ENCODE measurements around the gene PIGM. TPM values are rescaled to one million over a fixed set of nuclear protein-coding genes. Genes with fewer than 3 reads are reported as not detected.

PIGM gene
- polyA plus RNA-seq, 2 of the 4 experiments (the other 2 are of a cell fraction): 5.0 to 7.2 TPM

DNA sequence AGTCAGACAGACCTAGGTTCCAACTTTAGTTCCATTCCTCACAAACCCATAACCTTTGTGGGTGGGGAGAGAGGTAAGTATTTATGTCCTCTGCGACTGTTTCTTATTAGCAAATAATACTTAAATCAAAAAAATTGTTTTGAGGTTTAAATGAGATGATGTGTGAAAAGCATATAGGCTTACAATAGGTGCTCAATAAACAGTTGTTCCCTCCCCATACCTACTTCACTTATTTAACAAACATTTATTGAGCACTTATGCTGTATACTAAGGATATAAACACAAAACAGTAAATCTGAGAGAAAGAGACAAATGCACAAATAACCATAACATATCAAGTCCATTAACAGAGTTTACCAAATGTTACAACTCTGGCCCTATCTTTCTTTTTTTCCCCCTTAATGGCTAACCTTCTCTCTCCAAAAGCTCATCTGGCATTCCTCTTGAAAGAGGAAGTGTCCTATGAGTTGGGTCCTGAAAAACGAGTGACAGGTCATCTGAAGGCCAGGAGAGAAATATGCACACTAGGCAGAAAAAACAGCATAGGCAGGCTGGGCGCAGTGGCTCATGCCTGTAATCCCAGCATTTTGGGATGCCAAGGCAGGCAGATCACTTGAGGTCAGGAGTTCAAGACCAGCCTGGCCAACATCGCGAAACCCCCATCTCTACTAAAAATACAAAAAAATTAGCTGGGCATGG is 10.3 kb downstream of the PIGM start:
- H3K4me1 ChIP-seq: peaks cover 17% of the 10 kb centered on the region; the same call in 2 of the 3 replicates
- FAIRE-seq (no peak), DNase-seq (ENCODE audit: low read depth in 1 of 2, low spot score in 1 of 2) (no peak), ATAC-seq (no peak)
- no peak overlapping the region for H3K27ac ChIP-seq
- H3K4me3 ChIP-seq: no peak overlapping the region
- H3K4me2 ChIP-seq: no peak overlapping the region
- ChIA-PET CTCF (interaction anchor here (1.2 to 13.5 kb wide), 3 partner anchors 16 to 129 kb away, joined by 3 to 166 read pairs (median 3); no protein-coding TSS in a partner anchor), POLR2A (no interaction called here)
- 69% methylated on average over 5 of the region's 5 CpGs for WGBS (ENCODE audit: missing lambda C conversion rate)
- no peaks in the 10 kb centered on the region for H3K9me3 ChIP-seq
- no peak for TF ChIP-seq HOXB5 (CRISPR knock-in tag; IDR thresholded peaks at IDR 0.05)
- TF ChIP-seq MAFK (IDR thresholded peaks at IDR 0.05; ENCODE audit: partially characterized antibody): peak; percentile 84

DNA sequence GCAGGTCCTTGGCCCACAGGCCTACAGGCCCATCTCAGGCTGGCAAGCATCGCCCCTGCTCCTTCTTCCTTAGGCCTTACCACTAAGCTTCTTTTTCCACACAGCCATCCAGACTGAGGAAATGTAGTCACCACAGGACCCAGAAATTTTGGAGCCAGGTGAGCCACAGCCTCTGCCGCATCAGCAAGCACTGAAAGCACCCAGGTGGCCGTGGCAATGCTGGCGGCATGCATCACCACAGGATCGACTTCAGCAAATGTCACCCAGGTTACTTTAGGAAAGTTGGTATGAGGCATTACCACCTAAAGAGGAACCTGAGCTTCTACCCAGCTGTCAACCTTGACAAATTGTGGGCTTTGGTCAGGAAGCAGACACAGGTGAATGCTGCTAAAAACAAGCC is 11.6 kb downstream of the PIGM start:
- no peak for TF ChIP-seq JUN (IDR thresholded peaks at IDR 0.05)
- no peak for TF ChIP-seq EP300 (IDR thresholded peaks at IDR 0.05)
- no peak for TF ChIP-seq BHLHE40 (IDR thresholded peaks at IDR 0.05; ENCODE audit: low read depth, low read length)
- no peak for TF ChIP-seq JUNB (IDR thresholded peaks at IDR 0.05)
- TF ChIP-seq ZFP36 (IDR thresholded peaks at IDR 0.05; ENCODE audit: borderline replicate concordance, partially characterized antibody): no peak
- TF ChIP-seq RNF2 (IDR thresholded peaks at IDR 0.05; ENCODE audit: borderline replicate concordance, low read depth): no peak
- no peak for TF ChIP-seq HOXB5 (CRISPR knock-in tag; IDR thresholded peaks at IDR 0.05)
- TF ChIP-seq MAZ (IDR thresholded peaks at IDR 0.05; ENCODE audit: borderline replicate concordance, low read depth, low read length): no peak
- TF ChIP-seq KDM1A (IDR thresholded peaks at IDR 0.05; ENCODE audit: low read depth): no peak
- FAIRE-seq (no peak), ATAC-seq (no peak), DNase-seq (ENCODE audit: low read depth in 1 of 2, low spot score in 1 of 2) (no peak)
- Histone ChIP-seq H3K27ac (no peak overlapping the region), H3K4me3 (no peak overlapping the region), H3K4me2 (no peak overlapping the region), H3K4me1 (peaks cover 17% of the 10 kb centered on the region; the same call in 2 of the 3 replicates), H3K9me3 (no peaks in the 10 kb centered on the region)
- POLR2A ChIA-PET: no interaction called here
- CTCF ChIA-PET: interaction anchor here (0.9 to 13.5 kb wide), 3 partner anchors 15 to 232 kb away, joined by 3 to 166 read pairs (median 10); no protein-coding TSS in a partner anchor
- 73% methylated on average over 5 of the region's 5 CpGs for WGBS (ENCODE audit: missing lambda C conversion rate)

DNA sequence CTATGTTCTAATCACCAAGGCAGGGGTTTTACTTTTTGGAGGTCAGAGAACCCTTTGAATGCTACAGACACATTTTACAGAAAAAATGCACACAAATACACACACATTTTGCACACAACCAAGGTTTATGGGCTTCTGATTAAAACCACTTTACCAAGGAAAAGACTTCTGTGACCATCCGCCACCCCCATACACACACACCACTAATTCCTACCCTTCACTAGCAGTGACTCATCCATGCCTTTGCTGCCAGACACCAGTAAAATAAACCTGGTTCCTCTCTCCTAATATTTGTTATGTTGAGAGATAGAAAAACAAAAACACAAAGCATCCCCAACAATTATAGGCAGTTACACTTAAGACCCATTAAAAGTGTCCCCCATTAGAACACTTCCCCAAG is 12.9 kb downstream of the PIGM start:
- TF ChIP-seq POLR2AphosphoS2 (conservative IDR thresholded peaks at IDR 0.05; ENCODE audit: low read length) (no peak), HOXB13 (CRISPR knock-in tag; IDR thresholded peaks at IDR 0.05; ENCODE audit: low read depth) (no peak), BHLHE40 (IDR thresholded peaks at IDR 0.05; ENCODE audit: low read depth, low read length) (no peak), EHF (CRISPR knock-in tag; IDR thresholded peaks at IDR 0.05) (no peak), KDM5A (IDR thresholded peaks at IDR 0.05) (no peak), EHMT2 (IDR thresholded peaks at IDR 0.05; ENCODE audit: low read depth) (no peak), JUN (IDR thresholded peaks at IDR 0.05) (no peak), HOXA7 (CRISPR knock-in tag; IDR thresholded peaks at IDR 0.05) (no peak), SREBF2 (IDR thresholded peaks at IDR 0.05) (no peak)
- ChIA-PET CTCF (interaction anchor here (1.0 to 20.9 kb wide), 3 partner anchors 14 to 88 kb away, joined by 3 to 665 read pairs (median 166); partner anchors contain the start of gene TAGLN2), POLR2A (no interaction called here)
- WGBS (ENCODE audit: missing lambda C conversion rate): 59% methylated on average over 1 of the region's 1 CpG
- Histone ChIP-seq H3K4me2 (0 out of 3 replicates have a peak overlapping the region, but pooled peaks have one; percentile 15), H3K27ac (no peak overlapping the region), H3K4me3 (no peak overlapping the region), H3K4me1 (peaks cover 17% of the 10 kb centered on the region; the same call in 2 of the 3 replicates), H3K9me3 (no peaks in the 10 kb centered on the region)
- FAIRE-seq: no peak
- ATAC-seq: peak in 1 of 2 experiments; percentile 51; a peak in 1 of 6 replicates
- no peak for DNase-seq (ENCODE audit: low read depth in 1 of 2, low spot score in 1 of 2)

DNA sequence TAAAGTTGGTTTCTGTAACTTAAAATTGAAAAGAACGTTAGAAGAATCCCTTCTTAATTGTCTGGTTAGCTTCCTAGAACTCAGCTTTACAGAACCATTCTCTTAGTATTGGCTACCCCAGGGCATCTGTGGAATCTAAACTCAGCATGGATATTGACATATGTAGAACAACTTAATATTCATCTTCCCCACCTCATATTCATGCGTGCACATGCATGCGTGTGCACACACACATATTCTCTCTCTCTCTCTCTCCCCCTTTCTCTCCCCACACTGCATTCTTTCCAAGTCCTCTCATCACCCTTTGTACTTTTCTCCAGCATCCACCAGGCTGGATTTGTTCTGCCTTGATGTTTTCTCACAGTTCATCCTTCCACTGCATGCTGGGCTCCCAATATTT is 13.4 kb downstream of the PIGM start:
- H3K27ac ChIP-seq: no peak overlapping the region
- ATAC-seq (no peak), FAIRE-seq (no peak), DNase-seq (ENCODE audit: low read depth in 1 of 2, low spot score in 1 of 2) (no peak)
- peaks cover 17% of the 10 kb centered on the region; the same call in 2 of the 3 replicates for H3K4me1 ChIP-seq
- H3K4me3 ChIP-seq: no peak overlapping the region
- H3K9me3 ChIP-seq: no peaks in the 10 kb centered on the region
- 83% methylated on average over 3 of the region's 3 CpGs for WGBS (ENCODE audit: missing lambda C conversion rate)
- ChIA-PET CTCF (interaction anchor here (1.0 to 20.9 kb wide), 3 partner anchors 13 to 88 kb away, joined by 3 to 665 read pairs (median 166); partner anchors contain the start of gene TAGLN2), POLR2A (no interaction called here)
- H3K4me2 ChIP-seq: no peak overlapping the region
- TF ChIP-seq TFCP2L1 (CRISPR knock-in tag; IDR thresholded peaks at IDR 0.05) (no peak), ZC3H11A (IDR thresholded peaks at IDR 0.05) (no peak), RAD21 (conservative IDR thresholded peaks at IDR 0.05 in 1 of 2, IDR thresholded peaks at IDR 0.05 in 1 of 2) (no peak), BHLHE40 (IDR thresholded peaks at IDR 0.05; ENCODE audit: low read depth, low read length) (no peak), PHF8 (IDR thresholded peaks at IDR 0.05; ENCODE audit: borderline replicate concordance, low read depth) (no peak), RNF2 (IDR thresholded peaks at IDR 0.05; ENCODE audit: borderline replicate concordance, low read depth) (no peak), NPAS2 (CRISPR knock-in tag; IDR thresholded peaks at IDR 0.05; ENCODE audit: borderline replicate concordance) (no peak), FOXS1 (CRISPR knock-in tag; IDR thresholded peaks at IDR 0.05) (no peak), FOSB (CRISPR knock-in tag; IDR thresholded peaks at IDR 0.05) (no peak), CBX2 (IDR thresholded peaks at IDR 0.05; ENCODE audit: borderline replicate concordance, low read depth) (no peak), MYC (IDR thresholded peaks at IDR 0.05; ENCODE audit: borderline replicate concordance, low read length) (no peak), CHD2 (IDR thresholded peaks at IDR 0.05; ENCODE audit: low read length, partially characterized antibody) (no peak)
- TF ChIP-seq, protein P1, sequence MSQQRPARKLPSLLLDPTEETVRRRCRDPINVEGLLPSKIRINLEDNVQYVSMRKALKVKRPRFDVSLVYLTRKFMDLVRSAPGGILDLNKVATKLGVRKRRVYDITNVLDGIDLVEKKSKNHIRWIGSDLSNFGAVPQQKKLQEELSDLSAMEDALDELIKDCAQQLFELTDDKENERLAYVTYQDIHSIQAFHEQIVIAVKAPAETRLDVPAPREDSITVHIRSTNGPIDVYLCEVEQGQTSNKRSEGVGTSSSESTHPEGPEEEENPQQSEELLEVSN (IDR thresholded peaks at IDR 0.05; ENCODE audit: borderline replicate concordance, low read depth): no peak
- TF ChIP-seq, protein P2, sequence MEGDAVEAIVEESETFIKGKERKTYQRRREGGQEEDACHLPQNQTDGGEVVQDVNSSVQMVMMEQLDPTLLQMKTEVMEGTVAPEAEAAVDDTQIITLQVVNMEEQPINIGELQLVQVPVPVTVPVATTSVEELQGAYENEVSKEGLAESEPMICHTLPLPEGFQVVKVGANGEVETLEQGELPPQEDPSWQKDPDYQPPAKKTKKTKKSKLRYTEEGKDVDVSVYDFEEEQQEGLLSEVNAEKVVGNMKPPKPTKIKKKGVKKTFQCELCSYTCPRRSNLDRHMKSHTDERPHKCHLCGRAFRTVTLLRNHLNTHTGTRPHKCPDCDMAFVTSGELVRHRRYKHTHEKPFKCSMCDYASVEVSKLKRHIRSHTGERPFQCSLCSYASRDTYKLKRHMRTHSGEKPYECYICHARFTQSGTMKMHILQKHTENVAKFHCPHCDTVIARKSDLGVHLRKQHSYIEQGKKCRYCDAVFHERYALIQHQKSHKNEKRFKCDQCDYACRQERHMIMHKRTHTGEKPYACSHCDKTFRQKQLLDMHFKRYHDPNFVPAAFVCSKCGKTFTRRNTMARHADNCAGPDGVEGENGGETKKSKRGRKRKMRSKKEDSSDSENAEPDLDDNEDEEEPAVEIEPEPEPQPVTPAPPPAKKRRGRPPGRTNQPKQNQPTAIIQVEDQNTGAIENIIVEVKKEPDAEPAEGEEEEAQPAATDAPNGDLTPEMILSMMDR (IDR thresholded peaks at IDR 0.05): no peak

Measured in A549 (cell line).